Renal cortical epithelial cell (primary cell): ENCODE data around the gene LIN7A. TPM values are rescaled to one million over a fixed set of nuclear protein-coding genes. Genes with fewer than 3 reads are reported as not detected.

ENCODE experiments used
- DNase-seq: peaks from one replicate; pipeline ENCODE4 v3.0.0-alpha.2; 2011; ENCODE audit warnings: low read depth
- total RNA-seq: library from RNA; depleted of rRNA; stranded (reverse); fragments of >200 nt; gene quantifications from 2 replicates; pipeline ENCODE4 v1.2.3, GENCODE V29; 2014

LIN7A gene
- total RNA-seq, 1 donor from 2014 or later = 11.2 TPM

DNA sequence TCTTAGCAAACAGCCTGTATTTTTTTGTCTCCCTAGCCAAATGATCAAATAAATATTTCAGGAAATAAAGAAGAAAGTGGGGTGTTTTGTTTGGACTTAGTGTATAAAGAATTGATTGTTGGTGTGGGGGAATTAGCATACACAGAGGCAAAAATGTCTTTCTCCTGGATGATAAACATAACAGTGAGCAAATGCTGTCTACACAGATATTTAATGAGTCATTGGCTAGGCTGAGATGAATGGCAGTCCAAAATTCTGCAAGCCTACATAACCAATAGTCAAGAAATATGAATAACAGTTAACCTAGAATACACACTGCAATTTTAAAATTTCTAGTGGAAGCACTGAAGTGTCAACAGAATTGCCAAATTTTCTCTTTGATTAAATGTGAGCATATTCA is 185.3 kb downstream of the LIN7A start:
- no peak for DNase-seq

DNA sequence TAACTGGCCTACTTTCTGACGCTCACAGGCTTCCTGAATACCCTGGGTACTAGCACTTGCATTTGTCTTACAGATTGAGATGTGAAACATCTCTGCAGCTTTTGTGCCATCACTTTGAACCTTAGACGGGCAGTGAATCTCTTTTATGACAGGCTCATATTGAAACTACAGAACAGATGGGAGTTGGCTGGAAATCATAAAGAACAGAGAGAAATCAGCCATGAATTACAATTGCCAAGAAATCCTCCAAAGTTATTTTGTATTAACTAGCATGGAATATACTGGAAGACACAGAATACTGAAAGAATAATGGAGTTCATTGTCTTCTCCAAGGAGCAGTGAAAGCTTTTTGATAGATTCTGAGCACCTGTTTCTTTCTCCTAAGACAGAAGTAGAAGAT is 188.3 kb downstream of the LIN7A start:
- DNase-seq = no peak

DNA sequence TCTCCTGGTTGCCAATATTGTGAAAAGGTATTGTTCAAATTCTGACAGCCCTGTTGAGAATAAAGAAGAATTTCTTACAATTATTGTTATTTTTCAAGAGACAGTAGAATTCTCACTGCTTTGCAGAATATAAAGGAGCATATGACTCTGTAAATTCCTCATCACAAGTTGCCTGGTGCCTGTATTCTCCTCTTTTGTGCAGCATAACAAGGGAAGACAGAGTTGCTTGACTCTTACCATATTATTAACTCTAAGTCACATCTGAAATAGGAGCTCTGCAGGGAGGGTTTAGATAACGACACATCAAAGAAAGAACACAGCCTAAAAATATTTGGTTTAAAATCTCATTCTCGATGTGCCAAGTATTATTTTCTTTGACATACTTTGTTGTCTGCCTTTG is 189.9 kb downstream of the LIN7A start:
- DNase-seq = no peak

DNA sequence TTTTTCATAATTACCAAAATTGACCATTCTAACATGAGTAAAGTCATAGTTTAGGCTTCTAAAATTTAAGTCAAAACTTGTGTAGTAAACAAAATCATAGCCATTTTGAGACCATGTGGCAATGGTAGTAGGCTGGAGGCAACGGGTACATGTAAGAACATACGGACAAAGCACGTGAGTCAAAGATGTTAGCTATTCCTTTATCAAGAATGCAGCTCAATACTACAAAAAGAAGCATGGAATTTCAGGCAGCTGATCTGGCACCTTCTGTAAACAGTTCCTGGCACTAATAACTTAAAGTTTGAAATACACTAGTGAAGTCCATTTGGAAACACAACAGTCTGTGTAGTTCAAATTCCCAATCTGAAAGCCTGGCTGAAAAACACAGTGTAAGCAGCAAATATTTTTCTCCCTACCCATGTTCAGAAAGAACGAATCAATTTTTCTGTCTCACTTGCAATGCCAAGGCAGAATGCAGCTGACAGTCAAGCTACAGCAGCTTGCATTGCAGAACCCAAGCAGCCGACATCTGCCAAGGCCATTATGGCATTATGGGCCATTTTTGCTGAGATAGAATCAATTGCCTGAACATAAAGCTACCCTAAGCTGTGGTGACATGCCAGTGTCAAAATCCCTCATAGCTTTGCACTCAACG is 191.8 kb downstream of the LIN7A start:
- DNase-seq = no peak

Other genes starting within 250 kb of the LIN7A start
- gene MYF6, start 230.3 kb downstream of the LIN7A start, total RNA-seq = 0.52 TPM in 1 of 2 replicates, not detected in the other
- 0.35 TPM in 1 of 2 replicates, not detected in the other for gene MYF5, start 221.0 kb downstream of the LIN7A start, total RNA-seq
- 8.5 and 19.8 TPM in 2 replicates for gene ACSS3, start 140.1 kb upstream of the LIN7A start, total RNA-seq